Fibroblast of lung (primary cell): Measurements from ENCODE around the gene MSH3. TPM values are rescaled to one million over a fixed set of nuclear protein-coding genes. Genes with fewer than 3 reads are reported as not detected.

Source experiments
- DNase-seq, 2 donors: peaks; one replicate each; pipeline versions ENCODE4 v3.0.0 to v3.0.0-alpha.2; 2010; ENCODE audit warnings: low read depth in 2 of 2
- H2AFZ ChIP-seq: 2 replicates; pipeline ENCODE4 v1.5.1; 2012; ENCODE audit warnings: low read length, control low read depth, inconsistent platforms
- H3K27ac ChIP-seq: 2 replicates; pipeline ENCODE4 v1.5.1; 2011; ENCODE audit warnings: low read length, control low read depth; ENCODE audit not compliant: insufficient read depth
- H3K27me3 ChIP-seq: 2 replicates; pipeline ENCODE4 v1.5.1; 2011; ENCODE audit warnings: mild to moderate bottlenecking, low read length; ENCODE audit not compliant: control insufficient read depth, insufficient read depth
- H3K36me3 ChIP-seq: 2 replicates; pipeline ENCODE4 v1.5.1; 2011; ENCODE audit warnings: low read length; ENCODE audit not compliant: control insufficient read depth, insufficient read depth
- H3K4me1 ChIP-seq: 2 replicates; pipeline ENCODE4 v1.5.1; 2011; ENCODE audit warnings: low read length; ENCODE audit not compliant: control insufficient read depth, insufficient read depth; ENCODE audit errors: extremely low read depth
- H3K4me2 ChIP-seq: 2 replicates; pipeline ENCODE4 v1.5.1; 2011; ENCODE audit warnings: low read length, control low read depth; ENCODE audit not compliant: insufficient read depth; ENCODE audit errors: extremely low read depth
- H3K4me3 ChIP-seq, 4 experiments: fragments of 200-600 bp in 1 of 4; sonication (generic) in 1 of 4; replicated peaks in 1 of 4; 2 replicates each; pipeline ENCODE4 v1.5.1; 2011 to 2016; ENCODE audit warnings: low read length in 4 of 4, low read depth in 3 of 4, mild to moderate bottlenecking in 3 of 4, control low read depth in 2 of 4, inconsistent platforms in 1 of 4, mixed read lengths in 1 of 4; ENCODE audit not compliant: insufficient read depth in 1 of 4; ENCODE audit errors: control extremely low read depth in 1 of 4
- H3K79me2 ChIP-seq: 2 replicates; pipeline ENCODE4 v1.5.1; 2012; ENCODE audit warnings: mild to moderate bottlenecking, low read length, inconsistent platforms; ENCODE audit not compliant: control insufficient read depth, insufficient read depth
- H3K9ac ChIP-seq: 2 replicates; pipeline ENCODE4 v1.5.1; 2011; ENCODE audit warnings: mild to moderate bottlenecking, low read length, control low read depth; ENCODE audit not compliant: insufficient read depth
- H3K9me3 ChIP-seq: 2 replicates; pipeline ENCODE4 v1.5.1; 2012; ENCODE audit warnings: low read depth, low read length; ENCODE audit not compliant: control insufficient read depth, insufficient read depth
- H4K20me1 ChIP-seq: 2 replicates; pipeline ENCODE4 v1.5.1; 2011; ENCODE audit warnings: low read length; ENCODE audit not compliant: control insufficient read depth, insufficient read depth; ENCODE audit errors: extremely low read depth
- CTCF ChIP-seq, 2 donors: IDR thresholded peaks in 1 of 2; conservative IDR thresholded peaks in 1 of 2; 1 replicate in 1 of 2; 2 replicates in 1 of 2; pipeline ENCODE4 v1.5.1; 2011 to 2012; ENCODE audit warnings: low read length in 2 of 2, control low read depth in 1 of 2, inconsistent platforms in 1 of 2, low read depth in 1 of 2, mild to moderate bottlenecking in 1 of 2
- EZH2 ChIP-seq: IDR thresholded peaks from 2 replicates; pipeline ENCODE4 v1.5.1; 2012; ENCODE audit warnings: low read length, control low read depth, mild to moderate bottlenecking; ENCODE audit errors: missing control alignments
- polyA plus RNA-seq, 2 donors: library from polyadenylated mRNA; depleted of rRNA in 1 of 2; stranded (reverse) in 1 of 2; unstranded in 1 of 2; fragments of >200 nt; gene quantifications; 2 replicates each; pipeline ENCODE4 v1.2.1, GENCODE V29; 2011 to 2012; ENCODE audit warnings: missing spikeins in 1 of 2
- total RNA-seq: library from RNA; depleted of rRNA; stranded (reverse); fragments of >200 nt; gene quantifications from 2 replicates; pipeline ENCODE4 v1.2.1, GENCODE V29; 2014

The MSH3 gene
- total and polyA plus RNA-seq, 2 donors (not counting 1 experiment from before 2014, with no cell fraction given), result 9.1 to 14.4 TPM

- Histone ChIP-seq H3K27ac (no peak overlapping the region), H3K79me2 (no peaks in the 10 kb centered on the region), H3K9ac (no peak overlapping the region), H3K36me3 (peaks cover 2% of the 10 kb centered on the region), H3K9me3 (no peaks in the 10 kb centered on the region), H3K4me1 (no peaks in the 10 kb centered on the region), H3K4me3 (no peak overlapping the region), H2AFZ (no peak overlapping the region), H4K20me1 (no peaks in the 10 kb centered on the region), H3K27me3 (no peaks in the 10 kb centered on the region), H3K4me2 (no peak overlapping the region)
- TF ChIP-seq EZH2 (no peak), CTCF (conservative IDR thresholded peaks at IDR 0.05 in 1 of 2, IDR thresholded peaks at IDR 0.05 in 1 of 2; ENCODE audit: low read depth in 1 of 2, low read length in 2 of 2) (no peak)
- DNase-seq, result no peak
Measured at GRCh38 chr5:80629281-80629680, 25.2 kb upstream of the MSH3 start.

GRCh38 chr5:80631278-80632259 is 22.9 kb upstream of the MSH3 start:
- H3K9me3 ChIP-seq, result no peaks in the 10 kb centered on the region
- no peaks in the 10 kb centered on the region for H3K4me1 ChIP-seq
- no peaks in the 10 kb centered on the region for H3K27me3 ChIP-seq
- no peak overlapping the region for H3K27ac ChIP-seq
- H3K9ac ChIP-seq, result no peak overlapping the region
- H3K4me2 ChIP-seq, result no peak overlapping the region
- H2AFZ ChIP-seq, result no peak overlapping the region
- peaks cover 2% of the 10 kb centered on the region for H3K36me3 ChIP-seq
- no peak overlapping the region for H3K4me3 ChIP-seq
- DNase-seq, result no peak
- H3K79me2 ChIP-seq, result no peaks in the 10 kb centered on the region
- TF ChIP-seq EZH2 (no peak), CTCF (conservative IDR thresholded peaks at IDR 0.05 in 1 of 2, IDR thresholded peaks at IDR 0.05 in 1 of 2; ENCODE audit: low read depth in 1 of 2, low read length in 2 of 2) (no peak)
- H4K20me1 ChIP-seq, result no peaks in the 10 kb centered on the region

GRCh38 chr5:80632700-80633099 is 21.8 kb upstream of the MSH3 start:
- Histone ChIP-seq H3K36me3 (peaks cover 2% of the 10 kb centered on the region), H3K27ac (no peak overlapping the region), H4K20me1 (no peaks in the 10 kb centered on the region), H3K9ac (no peak overlapping the region), H2AFZ (no peak overlapping the region), H3K9me3 (no peaks in the 10 kb centered on the region), H3K27me3 (no peaks in the 10 kb centered on the region), H3K79me2 (no peaks in the 10 kb centered on the region), H3K4me3 (no peak overlapping the region), H3K4me1 (no peaks in the 10 kb centered on the region), H3K4me2 (no peak overlapping the region)
- TF ChIP-seq EZH2, result no peak
- no peak for TF ChIP-seq CTCF (conservative IDR thresholded peaks at IDR 0.05 in 1 of 2, IDR thresholded peaks at IDR 0.05 in 1 of 2; ENCODE audit: low read depth in 1 of 2, low read length in 2 of 2)
- no peak for DNase-seq
